H1 (cell line): Measurements from ENCODE around the gene PRR29. TPM values are rescaled to one million over a fixed set of nuclear protein-coding genes. Genes with fewer than 3 reads are reported as not detected.

Experiments used
- CTCF ChIA-PET: fragments of 300-600 bp; sonication (Branson Sonifier 250); formaldehyde crosslinking; loops from one replicate; lab custom pipeline; 2021; ENCODE audit not compliant: partially characterized antibody; lab: Charles Lee
- POLR2A ChIA-PET: fragments of 300-600 bp; sonication (Branson Sonifier 250); formaldehyde crosslinking; loops from one replicate; lab custom pipeline; 2021; ENCODE audit warnings: inconsistent platforms; ENCODE audit not compliant: partially characterized antibody; lab: Charles Lee
- DNase-seq, 2 experiments: peaks; one replicate each; pipeline versions ENCODE4 v3.0.0 to v3.0.0-alpha.2; 2010 to 2022; ENCODE audit warnings: low spot score in 2 of 2, low read depth in 1 of 2, mixed read lengths in 1 of 2
- FAIRE-seq: peaks from 2 replicates; lab custom pipeline; 2011; peaks lifted over from hg19 to GRCh38; lab: Jason Lieb, UNC
- H2AFZ ChIP-seq: 2 replicates; pipeline ENCODE4 v1.8.1; 2012; ENCODE audit warnings: low read length, inconsistent platforms
- H2AK5ac ChIP-seq: 2 replicates; pipeline ENCODE4 v1.6.1; 2013; ENCODE audit warnings: low read depth, low read length
- H2BK120ac ChIP-seq: replicated peaks from 2 replicates; pipeline ENCODE3; 2013; ENCODE audit warnings: low read depth, low read length, inconsistent platforms
- H2BK12ac ChIP-seq: 2 replicates; pipeline ENCODE4 v1.6.1; 2013; ENCODE audit warnings: low read depth, low read length
- H2BK15ac ChIP-seq: 2 replicates; pipeline ENCODE4 v1.6.1; 2013; ENCODE audit warnings: low read length
- H2BK20ac ChIP-seq: 2 replicates; pipeline ENCODE4 v1.6.1; 2013; ENCODE audit warnings: low read length
- H2BK5ac ChIP-seq: 2 replicates; pipeline ENCODE4 v1.6.1; 2013; ENCODE audit warnings: low read depth, low read length
- H3K14ac ChIP-seq: 2 replicates; pipeline ENCODE4 v1.6.1; 2013; ENCODE audit warnings: inconsistent platforms; ENCODE audit not compliant: insufficient read length
- H3K18ac ChIP-seq: 2 replicates; pipeline ENCODE4 v1.6.1; 2013; ENCODE audit warnings: low read length; ENCODE audit errors: extremely low read depth
- H3K23ac ChIP-seq: 2 replicates; pipeline ENCODE4 v1.6.1; 2013; ENCODE audit warnings: inconsistent platforms; ENCODE audit not compliant: insufficient read length
- H3K23me2 ChIP-seq: 2 replicates; pipeline ENCODE4 v1.6.1; 2013; ENCODE audit warnings: low read depth, low read length
- H3K27ac ChIP-seq: 2 replicates; pipeline ENCODE4 v1.6.1; 2011; ENCODE audit warnings: low read depth, low read length, inconsistent platforms
- H3K27me3 ChIP-seq, 4 experiments: replicated peaks in 1 of 4; 1 replicate in 1 of 4; 2 replicates in 3 of 4; pipeline versions ENCODE4 v1.6.1 to v1.8.1; 2011 to 2013; ENCODE audit warnings: low read length in 3 of 4, mild to moderate bottlenecking in 3 of 4, inconsistent platforms in 2 of 4, mixed read lengths in 2 of 4, moderate library complexity in 1 of 4; ENCODE audit not compliant: control insufficient read depth in 3 of 4, insufficient read depth in 3 of 4; ENCODE audit errors: extremely low read depth in 1 of 4
- H3K36me3 ChIP-seq, 4 experiments: 2 replicates each; pipeline versions ENCODE4 v1.6.1 to v1.8.1; 2011 to 2013; ENCODE audit warnings: mild to moderate bottlenecking in 4 of 4, low read length in 3 of 4, moderate library complexity in 2 of 4, control low read depth in 1 of 4, inconsistent platforms in 1 of 4; ENCODE audit not compliant: insufficient read depth in 4 of 4, control insufficient read depth in 2 of 4
- H3K4ac ChIP-seq: replicated peaks from 2 replicates; pipeline ENCODE3; 2013; ENCODE audit warnings: low read length, low read depth, mixed read lengths, inconsistent platforms; ENCODE audit not compliant: insufficient read length
- H3K4me1 ChIP-seq, 4 experiments: replicated peaks in 1 of 4; 1 replicate in 1 of 4; 2 replicates in 3 of 4; pipeline versions ENCODE4 v1.6.1 to v1.8.1; 2011 to 2013; ENCODE audit warnings: low read length in 3 of 4, inconsistent platforms in 2 of 4, mixed read lengths in 1 of 4; ENCODE audit not compliant: insufficient read depth in 4 of 4, control insufficient read depth in 3 of 4
- H3K4me2 ChIP-seq, 2 experiments: 2 replicates each; pipeline versions ENCODE4 v1.6.1 to v1.8.1; 2011 to 2013; ENCODE audit warnings: low read depth in 2 of 2, low read length in 2 of 2, control low read depth in 1 of 2, inconsistent platforms in 1 of 2, mild to moderate bottlenecking in 1 of 2; ENCODE audit not compliant: insufficient read depth in 1 of 2
- H3K4me3 ChIP-seq, 4 experiments: fragments of 200-600, 300-600 bp in 1 of 4; sonication (generic), shearing (Covaris generic), sonication (Bioruptor Twin) in 1 of 4; 2 replicates each; pipeline versions ENCODE4 v1.5.1 to v1.8.1; 2011 to 2016; ENCODE audit warnings: low read length in 4 of 4, low read depth in 3 of 4, control low read depth in 2 of 4, inconsistent platforms in 2 of 4, mild to moderate bottlenecking in 2 of 4, mixed read lengths in 1 of 4, moderate library complexity in 1 of 4; ENCODE audit not compliant: insufficient read depth in 2 of 4; ENCODE audit errors: extremely low read depth in 1 of 4
- H3K56ac ChIP-seq: replicated peaks from 2 replicates; pipeline ENCODE3; 2013; ENCODE audit warnings: low read depth, mild to moderate bottlenecking, mixed read lengths, low read length, inconsistent platforms; ENCODE audit not compliant: insufficient read length
- H3K79me1 ChIP-seq: 2 replicates; pipeline ENCODE4 v1.6.1; 2013; ENCODE audit warnings: low read depth, low read length, control low read depth
- H3K79me2 ChIP-seq, 2 experiments: 2 replicates each; pipeline versions ENCODE4 v1.6.1 to v1.8.1; 2012 to 2013; ENCODE audit warnings: low read length in 2 of 2, mild to moderate bottlenecking in 2 of 2, inconsistent platforms in 1 of 2; ENCODE audit not compliant: insufficient read depth in 2 of 2, control insufficient read depth in 1 of 2
- H3K9ac ChIP-seq, 4 experiments: replicated peaks in 1 of 4; 1 replicate in 1 of 4; 2 replicates in 3 of 4; pipeline versions ENCODE4 v1.6.1 to v1.8.1; 2011 to 2013; ENCODE audit warnings: low read depth in 3 of 4, low read length in 3 of 4, control low read depth in 2 of 4, mild to moderate bottlenecking in 2 of 4, moderate library complexity in 2 of 4, inconsistent platforms in 1 of 4; ENCODE audit errors: extremely low read depth in 1 of 4
- H3K9me3 ChIP-seq, 2 experiments: 2 replicates each; pipeline versions ENCODE4 v1.6.1 to v1.8.1; 2012 to 2013; ENCODE audit warnings: mild to moderate bottlenecking in 2 of 2, moderate library complexity in 2 of 2, control low read depth in 1 of 2, inconsistent platforms in 1 of 2, low read depth in 1 of 2, low read length in 1 of 2, mixed read lengths in 1 of 2; ENCODE audit not compliant: insufficient read depth in 2 of 2
- H4K20me1 ChIP-seq, 2 experiments: replicated peaks in 1 of 2; 2 replicates each; pipeline versions ENCODE3 to v1.8.1; 2011 to 2013; ENCODE audit warnings: inconsistent platforms in 2 of 2, low read length in 2 of 2, mild to moderate bottlenecking in 1 of 2; ENCODE audit not compliant: insufficient read depth in 2 of 2, control insufficient read depth in 1 of 2
- H4K5ac ChIP-seq: 2 replicates; pipeline ENCODE4 v1.6.1; 2013; ENCODE audit warnings: low read length, low read depth, mixed read lengths, inconsistent platforms; ENCODE audit not compliant: insufficient read length
- H4K8ac ChIP-seq: 2 replicates; pipeline ENCODE4 v1.8.0; 2013; ENCODE audit warnings: mild to moderate bottlenecking, moderate library complexity, low read length, inconsistent platforms; ENCODE audit not compliant: insufficient read depth; ENCODE audit errors: extremely low read depth
- H4K91ac ChIP-seq: replicated peaks from 2 replicates; pipeline ENCODE3; 2013; ENCODE audit warnings: low read length, mixed read lengths, inconsistent platforms; ENCODE audit not compliant: insufficient read length
- CHD2 ChIP-seq: IDR thresholded peaks from 2 replicates; pipeline ENCODE4 v1.6.1; 2012; ENCODE audit warnings: low read length, improper control_type of control experiment
- E2F6 ChIP-seq: IDR thresholded peaks from 2 replicates; pipeline ENCODE4 v1.6.1; 2012; ENCODE audit warnings: inconsistent platforms
- KDM4A ChIP-seq: IDR thresholded peaks from one replicate; pipeline ENCODE4 v1.7.1; 2012; ENCODE audit warnings: low read depth, mild to moderate bottlenecking, moderate library complexity, low read length, inconsistent platforms; ENCODE audit not compliant: severe bottlenecking
- SIN3A ChIP-seq, 2 experiments: IDR thresholded peaks in 1 of 2; conservative IDR thresholded peaks in 1 of 2; 2 replicates each; pipeline ENCODE4 v1.6.1; 2011 to 2012; ENCODE audit warnings: low read length in 2 of 2, improper control_type of control experiment in 1 of 2, low read depth in 1 of 2, mild to moderate bottlenecking in 1 of 2
- TCF12 ChIP-seq: IDR thresholded peaks from 2 replicates; pipeline ENCODE4 v1.6.1; 2011; ENCODE audit warnings: low read depth, mild to moderate bottlenecking, low read length
- YY1 ChIP-seq: IDR thresholded peaks from 2 replicates; pipeline ENCODE4 v1.6.1; 2011; ENCODE audit warnings: low read depth, mild to moderate bottlenecking, low read length
- WGBS, 2 experiments: shearing (Covaris generic) in 1 of 2; methylation state at CpG; one replicate each; pipeline versions ENCODE4 v1.1.6 to v1.1.7; 2013 to 2015; ENCODE audit warnings: low lambda C conversion rate in 2 of 2, mixed read lengths in 2 of 2, inconsistent platforms in 1 of 2, low coverage in 1 of 2, missing lambda C conversion rate in 1 of 2; ENCODE audit not compliant: insufficient replicate concordance in 2 of 2, insufficient coverage in 1 of 2, insufficient read length in 1 of 2; ENCODE audit errors: extremely low coverage in 1 of 2, missing lambda C conversion rate in 1 of 2; 5-methylcytosine and 5-hydroxymethylcytosine counted together
- polyA plus RNA-seq, 7 experiments: library from polyadenylated mRNA; depleted of rRNA in 3 of 7; stranded (reverse) in 5 of 7; unstranded in 2 of 7; fragments of >200 nt in 5 of 7; fragments of 200-250 nt in 2 of 7; gene quantifications; 1 replicate in 5 of 7; 2 replicates in 1 of 7; 4 replicates in 1 of 7; pipeline versions ENCODE4 v1.2.1 to v1.2.3, GENCODE V29; 2011 to 2013; ENCODE audit warnings: missing spikeins in 2 of 7, mixed read lengths in 2 of 7
- total RNA-seq: library from RNA; stranded (reverse); fragmentation: NEBNext Ultra II Directional; extraction: Animal tissue kit (Norgen Biotek cat#: 25700); gene quantifications from 2 replicates; pipeline ENCODE4 v1.2.1, GENCODE V29; 2021

The PRR29 gene
- total and polyA plus RNA-seq, 2 of the 8 experiments (the other 6 are each of a cell fraction or from before 2014, with no cell fraction given): 0.67 to 0.83 TPM

- H3K9me3 ChIP-seq: no peaks in the 10 kb centered on the region
- no peak overlapping the region for H3K9ac ChIP-seq
- H2BK20ac ChIP-seq: no peak overlapping the region
- DNase-seq: no peak
- H4K5ac ChIP-seq: no peak overlapping the region
- no peaks in the 10 kb centered on the region for H3K4me1 ChIP-seq
- POLR2A ChIA-PET: interaction anchor here (1.1 to 3.4 kb wide), 4 partner anchors 9 to 104 kb away, joined by 3 to 12 read pairs (median 3); no protein-coding TSS in a partner anchor
- H3K4me2 ChIP-seq: no peak overlapping the region
- H3K4me3 ChIP-seq: no peak overlapping the region
- H3K23me2 ChIP-seq: no peaks in the 10 kb centered on the region
- no peak overlapping the region for H2BK15ac ChIP-seq
- H2BK12ac ChIP-seq: no peak overlapping the region
- no peaks in the 10 kb centered on the region for H3K27me3 ChIP-seq
- H2AFZ ChIP-seq: no peak overlapping the region
- H2BK120ac ChIP-seq: no peak overlapping the region
- H2AK5ac ChIP-seq: no peak overlapping the region
- no peak overlapping the region for H2BK5ac ChIP-seq
- H4K8ac ChIP-seq: no peak overlapping the region
- H3K79me2 ChIP-seq: no peaks in the 10 kb centered on the region
- no peak overlapping the region for H4K91ac ChIP-seq
- no peaks in the 10 kb centered on the region; the same call in 1 of the 2 replicates for H3K79me1 ChIP-seq
- H3K18ac ChIP-seq: no peak overlapping the region
- FAIRE-seq: no peak
- CTCF ChIA-PET: interaction anchor here (0.7 to 8.5 kb wide), 13 partner anchors 9 to 153 kb away, joined by 3 to 105 read pairs (median 4); no protein-coding TSS in a partner anchor
- H3K56ac ChIP-seq: no peak overlapping the region
- H4K20me1 ChIP-seq: no peaks in the 10 kb centered on the region
- H3K14ac ChIP-seq: no peak overlapping the region
- no peak for TF ChIP-seq SIN3A (conservative IDR thresholded peaks at IDR 0.05 in 1 of 2, IDR thresholded peaks at IDR 0.05 in 1 of 2; ENCODE audit: low read depth in 1 of 2, low read length in 2 of 2)
- TF ChIP-seq YY1: no peak
- TF ChIP-seq TCF12: no peak
- no peak for TF ChIP-seq E2F6
- no peak for TF ChIP-seq KDM4A
- TF ChIP-seq CHD2: no peak
- no peaks in the 10 kb centered on the region for H3K36me3 ChIP-seq
- H3K4ac ChIP-seq: no peak overlapping the region
- H3K23ac ChIP-seq: no peak overlapping the region
- WGBS, 2 experiments: 70% methylated on average over 11 of the region's 11 CpGs; no CpG with 5 or more reads in 1 of the 2 experiments
- H3K27ac ChIP-seq: no peak overlapping the region
Measured at GRCh38 chr17:64041912-64042311, 43.8 kb downstream of the PRR29 start.
